Activated CD4-positive, alpha-beta T cell treated with anti-CD3 and anti-CD28 coated beads for 48 hours (primary cell): ENCODE data around the gene GSTO2.

Source experiments
- DNase-seq: peaks from one replicate; pipeline ENCODE4 v3.0.0-alpha.2; 2020

The GSTO2 gene

GRCh38 chr10:104344219-104344618 is 75.2 kb downstream of the GSTO2 start:
- no peak for DNase-seq

GRCh38 chr10:104345515-104345914 is 76.5 kb downstream of the GSTO2 start:
- DNase-seq, result no peak

GRCh38 chr10:104345941-104346340 is 77.0 kb downstream of the GSTO2 start:
- no peak for DNase-seq

GRCh38 chr10:104347295-104348045 is 78.5 kb downstream of the GSTO2 start:
- DNase-seq, result no peak

GRCh38 chr10:104348601-104349000 is 79.6 kb downstream of the GSTO2 start:
- DNase-seq, result no peak

- no peak for DNase-seq
These were observed 80.7 kb downstream of the GSTO2 start for GRCh38 chr10:104349623-104350126.

- DNase-seq, result no peak
These were observed 81.2 kb downstream of the GSTO2 start for GRCh38 chr10:104350127-104350635.

- DNase-seq, result no peak
These were observed 82.2 kb downstream of the GSTO2 start for GRCh38 chr10:104351061-104351702.

- no peak for DNase-seq
These were observed 82.9 kb downstream of the GSTO2 start for GRCh38 chr10:104351919-104352318.

GRCh38 chr10:104353325-104354048 is 84.5 kb downstream of the GSTO2 start, which contains the start of gene CFAP58:
CFAP58 (plus strand) TSS chr10:104353833; CDS start chr10:104353898, 65 bp downstream.
- peak; percentile 93 for DNase-seq
